ENCODE data around the gene CIITA.
"Not testable (repeated sequence)": the region's sequence is repeated elsewhere in the genome, so short reads cannot be mapped to it uniquely, and the experiment has no call there.

The CIITA gene, protein sequence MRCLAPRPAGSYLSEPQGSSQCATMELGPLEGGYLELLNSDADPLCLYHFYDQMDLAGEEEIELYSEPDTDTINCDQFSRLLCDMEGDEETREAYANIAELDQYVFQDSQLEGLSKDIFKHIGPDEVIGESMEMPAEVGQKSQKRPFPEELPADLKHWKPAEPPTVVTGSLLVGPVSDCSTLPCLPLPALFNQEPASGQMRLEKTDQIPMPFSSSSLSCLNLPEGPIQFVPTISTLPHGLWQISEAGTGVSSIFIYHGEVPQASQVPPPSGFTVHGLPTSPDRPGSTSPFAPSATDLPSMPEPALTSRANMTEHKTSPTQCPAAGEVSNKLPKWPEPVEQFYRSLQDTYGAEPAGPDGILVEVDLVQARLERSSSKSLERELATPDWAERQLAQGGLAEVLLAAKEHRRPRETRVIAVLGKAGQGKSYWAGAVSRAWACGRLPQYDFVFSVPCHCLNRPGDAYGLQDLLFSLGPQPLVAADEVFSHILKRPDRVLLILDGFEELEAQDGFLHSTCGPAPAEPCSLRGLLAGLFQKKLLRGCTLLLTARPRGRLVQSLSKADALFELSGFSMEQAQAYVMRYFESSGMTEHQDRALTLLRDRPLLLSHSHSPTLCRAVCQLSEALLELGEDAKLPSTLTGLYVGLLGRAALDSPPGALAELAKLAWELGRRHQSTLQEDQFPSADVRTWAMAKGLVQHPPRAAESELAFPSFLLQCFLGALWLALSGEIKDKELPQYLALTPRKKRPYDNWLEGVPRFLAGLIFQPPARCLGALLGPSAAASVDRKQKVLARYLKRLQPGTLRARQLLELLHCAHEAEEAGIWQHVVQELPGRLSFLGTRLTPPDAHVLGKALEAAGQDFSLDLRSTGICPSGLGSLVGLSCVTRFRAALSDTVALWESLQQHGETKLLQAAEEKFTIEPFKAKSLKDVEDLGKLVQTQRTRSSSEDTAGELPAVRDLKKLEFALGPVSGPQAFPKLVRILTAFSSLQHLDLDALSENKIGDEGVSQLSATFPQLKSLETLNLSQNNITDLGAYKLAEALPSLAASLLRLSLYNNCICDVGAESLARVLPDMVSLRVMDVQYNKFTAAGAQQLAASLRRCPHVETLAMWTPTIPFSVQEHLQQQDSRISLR

DNA sequence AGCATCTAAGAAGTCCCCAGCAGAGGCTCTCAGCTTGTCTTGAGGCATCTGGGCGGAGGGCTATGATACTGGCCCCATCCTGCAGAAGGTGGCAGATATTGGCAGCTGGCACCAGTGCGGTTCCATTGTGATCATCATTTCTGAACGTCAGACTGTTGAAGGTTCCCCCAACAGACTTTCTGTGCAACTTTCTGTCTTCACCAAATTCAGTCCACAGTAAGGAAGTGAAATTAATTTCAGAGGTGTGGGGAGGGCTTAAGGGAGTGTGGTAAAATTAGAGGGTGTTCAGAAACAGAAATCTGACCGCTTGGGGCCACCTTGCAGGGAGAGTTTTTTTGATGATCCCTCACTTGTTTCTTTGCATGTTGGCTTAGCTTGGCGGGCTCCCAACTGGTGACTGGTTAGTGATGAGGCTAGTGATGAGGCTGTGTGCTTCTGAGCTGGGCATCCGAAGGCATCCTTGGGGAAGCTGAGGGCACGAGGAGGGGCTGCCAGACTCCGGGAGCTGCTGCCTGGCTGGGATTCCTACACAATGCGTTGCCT is at the start of gene CIITA:
TSS of gene CIITA (plus strand) at position 404 of the 543 bp plus-strand sequence. CDS start at position 533, 129 bp downstream.
- no peaks in the 10 kb centered on the region for H3K36me3 ChIP-seq (ENCODE audit: insufficient read depth, low read depth, low read length)
- H3K27ac ChIP-seq (ENCODE audit: low read length), result no peak within 1 kb of the TSS
- H3K4me1 ChIP-seq (ENCODE audit: insufficient read depth, low read length), result peaks cover 7% of the 10 kb centered on the region; the same call in 1 of the 2 replicates
- H3K27me3 ChIP-seq (ENCODE audit: insufficient read depth, low read length), result peaks cover 68% of the 10 kb centered on the region
- H3K4me3 ChIP-seq (ENCODE audit: low read length), result no peak within 1 kb of the TSS
- no peak within 1 kb of the TSS for H3K9ac ChIP-seq (ENCODE audit: low read depth, low read length)
- H3K9me3 ChIP-seq (ENCODE audit: insufficient read depth, low read depth, low read length), result no peaks in the 10 kb centered on the region

DNA sequence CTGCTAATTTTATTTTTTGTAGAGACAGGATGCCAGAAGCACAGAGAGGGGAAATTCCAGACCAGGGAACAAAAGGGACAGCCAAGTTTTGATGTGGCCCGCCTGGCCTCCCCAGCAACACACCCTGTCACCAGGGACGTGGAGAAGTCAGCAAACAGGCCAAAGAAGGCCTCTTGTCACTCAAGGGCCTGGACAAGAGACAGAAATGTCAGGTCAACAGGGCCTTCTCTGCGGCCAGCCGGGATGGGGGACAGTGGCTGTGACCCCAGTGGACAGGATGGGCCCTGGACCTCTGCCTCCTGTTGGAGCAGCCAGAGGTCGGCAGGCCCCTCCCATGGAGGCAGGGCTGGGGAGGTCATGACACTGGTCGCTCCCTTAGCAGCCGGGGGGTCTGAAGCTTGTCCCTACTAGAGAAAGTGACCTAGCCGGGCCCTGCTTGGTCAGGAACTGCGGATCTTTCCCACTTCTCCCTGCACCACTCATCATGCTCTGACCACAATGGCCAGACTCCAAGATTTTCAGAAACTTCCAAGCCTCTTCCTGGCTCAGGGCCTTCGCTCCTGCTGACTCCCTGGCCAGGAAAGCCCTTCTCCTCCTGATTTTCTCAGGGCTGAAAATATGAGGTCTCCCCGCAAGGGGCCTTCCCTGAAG is 49.2 kb upstream of the CIITA start:
- Histone ChIP-seq H3K9me3 (ENCODE audit: insufficient read depth, low read depth, low read length) (no peaks in the 10 kb centered on the region), H3K4me1 (ENCODE audit: insufficient read depth, low read length) (no peaks in the 10 kb centered on the region), H3K27me3 (ENCODE audit: insufficient read depth, low read length) (no peaks in the 10 kb centered on the region), H3K9ac (ENCODE audit: low read depth, low read length) (no peak overlapping the region), H3K36me3 (ENCODE audit: insufficient read depth, low read depth, low read length) (no peaks in the 10 kb centered on the region), H3K27ac (ENCODE audit: low read length) (no peak overlapping the region), H3K4me3 (ENCODE audit: low read length) (no peak overlapping the region)

DNA sequence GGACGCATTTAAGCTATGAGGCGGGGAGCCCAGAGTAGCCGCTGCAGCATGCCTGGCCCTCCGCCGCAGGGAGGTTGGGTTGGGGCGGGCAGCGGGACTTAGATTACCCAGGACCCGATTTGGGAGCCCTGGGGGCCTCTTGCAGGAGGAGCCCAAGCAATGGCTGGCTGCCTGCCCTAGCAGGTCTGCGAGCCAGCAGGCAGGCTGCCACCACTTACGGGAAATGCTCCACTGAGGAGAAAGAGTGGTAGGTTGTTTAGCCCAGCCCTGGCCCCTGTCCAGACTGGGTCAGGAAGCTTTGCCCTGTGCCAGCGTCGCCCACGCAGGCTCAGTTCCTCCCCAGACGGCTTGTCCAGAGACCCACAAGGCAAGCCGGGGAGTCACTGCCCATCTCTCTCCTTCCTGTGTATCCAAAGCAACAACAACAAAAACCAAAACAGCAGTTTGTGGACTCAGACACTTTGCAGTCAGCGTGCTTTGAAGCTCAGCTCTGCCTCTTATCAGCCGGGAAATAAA is 48.1 kb upstream of the CIITA start:
- Histone ChIP-seq H3K27me3 (ENCODE audit: insufficient read depth, low read length) (no peaks in the 10 kb centered on the region), H3K9me3 (ENCODE audit: insufficient read depth, low read depth, low read length) (no peaks in the 10 kb centered on the region), H3K36me3 (ENCODE audit: insufficient read depth, low read depth, low read length) (no peaks in the 10 kb centered on the region), H3K27ac (ENCODE audit: low read length) (no peak overlapping the region), H3K4me3 (ENCODE audit: low read length) (no peak overlapping the region), H3K9ac (ENCODE audit: low read depth, low read length) (no peak overlapping the region), H3K4me1 (ENCODE audit: insufficient read depth, low read length) (no peaks in the 10 kb centered on the region)

DNA sequence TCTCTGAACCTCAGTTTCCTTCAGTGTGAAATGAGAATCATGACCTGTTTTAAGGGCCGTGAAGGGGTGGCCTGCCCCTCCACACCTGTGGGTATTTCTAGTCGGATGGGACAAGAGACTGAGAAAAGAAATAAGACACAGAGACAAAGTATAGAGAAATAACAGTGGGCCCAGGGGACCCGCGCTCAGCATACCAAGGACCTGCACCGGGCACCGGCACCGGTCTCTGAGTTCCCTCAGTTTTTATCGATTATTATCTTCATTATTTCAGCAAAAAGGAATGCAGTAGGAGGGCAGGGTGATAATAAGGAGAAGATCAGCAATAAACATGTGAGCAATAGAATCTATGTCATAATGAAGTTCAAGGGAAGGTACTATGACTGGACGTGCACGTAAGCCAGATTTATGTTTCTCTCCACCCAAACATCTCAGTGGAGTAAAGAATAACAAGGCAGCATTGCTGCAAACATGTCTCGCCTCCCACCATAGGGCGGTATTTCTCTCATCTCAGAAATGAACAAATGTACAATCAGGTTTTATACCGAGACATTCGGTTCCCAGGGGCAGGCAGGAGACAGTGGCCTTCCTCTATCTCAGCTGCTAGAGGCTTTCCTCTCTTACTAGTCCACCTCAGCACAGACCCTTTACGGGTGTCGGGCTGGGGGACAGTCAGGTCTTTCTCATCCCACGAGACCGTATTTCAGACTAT is 47.5 kb upstream of the CIITA start:
- H3K9me3 ChIP-seq (ENCODE audit: insufficient read depth, low read depth, low read length); H3K9ac ChIP-seq (ENCODE audit: low read depth, low read length); H3K27ac ChIP-seq (ENCODE audit: low read length); H3K27me3 ChIP-seq (ENCODE audit: insufficient read depth, low read length); H3K4me3 ChIP-seq (ENCODE audit: low read length); H3K36me3 ChIP-seq (ENCODE audit: insufficient read depth, low read depth, low read length); H3K4me1 ChIP-seq (ENCODE audit: insufficient read depth, low read length): not testable (repeated sequence)

DNA sequence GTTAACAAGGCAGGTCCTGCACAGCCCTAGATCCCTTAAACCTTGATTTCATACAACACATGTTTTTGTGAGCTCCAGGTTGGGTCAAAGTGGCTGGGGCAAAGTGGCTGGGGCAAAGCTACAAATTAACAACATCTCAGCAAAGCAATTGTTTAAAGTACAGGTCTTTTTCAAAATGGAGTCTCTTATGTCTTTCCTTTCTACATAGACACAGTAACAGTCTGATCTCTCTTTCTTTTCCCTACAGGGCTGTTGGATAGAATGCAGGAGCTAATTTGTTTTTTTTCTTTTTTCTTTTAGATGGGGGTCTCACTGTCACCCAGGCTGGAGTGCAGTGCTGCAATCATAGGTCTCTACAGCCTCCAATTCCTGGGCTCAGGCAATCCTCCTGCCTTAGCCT is 46.8 kb upstream of the CIITA start:
- not testable (repeated sequence) for H3K4me3 ChIP-seq (ENCODE audit: low read length); H3K27ac ChIP-seq (ENCODE audit: low read length); H3K9ac ChIP-seq (ENCODE audit: low read depth, low read length); H3K36me3 ChIP-seq (ENCODE audit: insufficient read depth, low read depth, low read length); H3K27me3 ChIP-seq (ENCODE audit: insufficient read depth, low read length); H3K9me3 ChIP-seq (ENCODE audit: insufficient read depth, low read depth, low read length); H3K4me1 ChIP-seq (ENCODE audit: insufficient read depth, low read length)

DNA sequence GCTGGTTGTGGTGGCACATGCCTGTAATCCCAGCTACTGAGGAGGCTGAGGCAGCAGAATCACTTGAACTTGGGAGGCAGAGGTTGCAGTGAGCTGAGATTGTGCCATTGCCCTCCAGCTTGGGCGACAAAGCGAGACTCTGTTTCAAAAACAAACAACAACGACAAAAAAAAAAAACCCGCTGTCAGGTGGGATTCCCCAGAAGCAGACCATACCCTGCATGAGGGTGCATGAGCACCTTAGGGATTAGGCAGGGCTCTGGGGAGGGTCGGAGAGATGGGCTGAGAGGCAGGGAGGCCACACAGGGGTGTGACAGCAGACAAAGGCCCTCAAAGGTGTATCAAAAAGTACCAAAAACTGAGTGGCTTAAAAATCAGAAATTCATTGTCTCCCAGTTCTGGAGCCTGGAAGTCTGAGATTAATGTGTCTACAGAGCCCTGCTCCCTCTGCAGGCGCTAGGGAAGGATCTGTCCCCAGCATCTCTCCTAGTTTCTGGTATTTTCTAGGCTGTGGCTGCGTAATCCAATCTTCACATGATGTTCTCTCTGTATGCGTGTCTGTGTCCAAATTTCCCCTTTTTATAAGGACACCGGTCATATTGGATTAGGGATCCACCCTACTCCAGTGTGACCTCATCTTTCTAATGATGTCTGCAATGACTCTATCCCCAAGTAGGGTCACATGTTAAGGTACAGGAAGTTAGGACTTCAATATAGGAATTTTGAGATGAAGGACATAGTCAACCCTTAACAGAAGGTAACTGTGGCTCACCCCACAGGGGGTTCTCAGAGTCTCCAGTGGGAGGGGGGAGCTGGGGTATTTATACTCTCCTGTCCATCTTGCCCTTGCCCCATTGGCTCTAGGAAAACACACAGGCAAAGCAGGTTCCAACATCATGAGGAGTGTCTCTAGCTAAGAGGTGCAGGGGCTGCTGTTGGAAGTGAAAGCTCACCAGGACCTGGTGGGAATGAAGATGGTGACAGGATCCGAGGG is 44.8 kb upstream of the CIITA start:
- no peak overlapping the region for H3K4me3 ChIP-seq (ENCODE audit: low read length)
- no peaks in the 10 kb centered on the region for H3K27me3 ChIP-seq (ENCODE audit: insufficient read depth, low read length)
- no peaks in the 10 kb centered on the region for H3K36me3 ChIP-seq (ENCODE audit: insufficient read depth, low read depth, low read length)
- H3K27ac ChIP-seq (ENCODE audit: low read length), result no peak overlapping the region
- H3K4me1 ChIP-seq (ENCODE audit: insufficient read depth, low read length), result no peaks in the 10 kb centered on the region
- no peak overlapping the region for H3K9ac ChIP-seq (ENCODE audit: low read depth, low read length)
- H3K9me3 ChIP-seq (ENCODE audit: insufficient read depth, low read depth, low read length), result no peaks in the 10 kb centered on the region

DNA sequence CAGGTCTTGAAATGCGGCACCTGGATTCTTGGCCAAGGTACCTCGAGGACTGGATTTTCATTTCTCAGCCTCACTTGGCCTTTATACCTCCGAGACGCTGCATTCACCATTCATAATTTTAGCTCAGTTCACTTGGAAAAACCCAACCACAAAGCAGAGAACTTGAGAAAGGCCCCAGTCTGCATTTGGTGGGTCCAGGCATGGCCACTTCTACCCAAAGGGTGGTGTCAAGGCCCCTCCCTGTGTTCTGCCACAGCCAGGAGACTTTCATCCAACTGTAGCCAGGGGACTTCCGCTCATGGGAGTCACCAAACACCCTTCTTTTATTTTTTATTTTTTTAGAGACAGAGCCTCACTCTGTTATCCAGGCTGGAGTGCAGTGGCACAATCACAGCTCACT is 43.7 kb upstream of the CIITA start:
- Histone ChIP-seq H3K4me1 (ENCODE audit: insufficient read depth, low read length) (no peaks in the 10 kb centered on the region), H3K9ac (ENCODE audit: low read depth, low read length) (no peak overlapping the region)

DNA sequence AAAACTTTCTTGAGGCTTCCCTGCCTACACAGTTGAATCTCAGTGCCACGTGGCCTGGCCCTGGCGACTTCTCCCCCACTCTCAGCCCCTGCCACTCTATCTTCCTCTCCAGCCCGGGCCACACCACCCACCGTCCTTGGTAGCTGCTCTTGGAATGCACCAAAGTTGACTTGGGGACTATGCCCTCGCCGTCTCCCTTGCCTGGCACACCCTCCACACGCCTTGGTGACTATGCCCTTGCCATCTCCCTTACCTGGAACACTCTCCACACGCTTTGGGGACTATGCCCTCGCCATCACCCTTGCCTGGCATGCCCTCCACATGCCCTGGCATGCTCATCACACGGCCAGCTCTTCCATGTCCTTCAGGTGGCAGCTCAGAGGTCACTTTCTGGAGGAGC is 42.9 kb upstream of the CIITA start:
- no peaks in the 10 kb centered on the region for H3K36me3 ChIP-seq (ENCODE audit: insufficient read depth, low read depth, low read length)
- H3K4me3 ChIP-seq (ENCODE audit: low read length), result no peak overlapping the region
- no peaks in the 10 kb centered on the region for H3K9me3 ChIP-seq (ENCODE audit: insufficient read depth, low read depth, low read length)
- no peaks in the 10 kb centered on the region for H3K4me1 ChIP-seq (ENCODE audit: insufficient read depth, low read length)
- no peak overlapping the region for H3K27ac ChIP-seq (ENCODE audit: low read length)
- no peaks in the 10 kb centered on the region for H3K27me3 ChIP-seq (ENCODE audit: insufficient read depth, low read length)
- H3K9ac ChIP-seq (ENCODE audit: low read depth, low read length), result no peak overlapping the region

More for the DNA sequence above, 43.7 kb upstream of the CIITA start:
- Histone ChIP-seq H3K27me3 (ENCODE audit: insufficient read depth, low read length) (no peaks in the 10 kb centered on the region), H3K4me3 (ENCODE audit: low read length) (no peak overlapping the region), H3K36me3 (ENCODE audit: insufficient read depth, low read depth, low read length) (no peaks in the 10 kb centered on the region), H3K27ac (ENCODE audit: low read length) (no peak overlapping the region), H3K9me3 (ENCODE audit: insufficient read depth, low read depth, low read length) (no peaks in the 10 kb centered on the region)

DNA sequence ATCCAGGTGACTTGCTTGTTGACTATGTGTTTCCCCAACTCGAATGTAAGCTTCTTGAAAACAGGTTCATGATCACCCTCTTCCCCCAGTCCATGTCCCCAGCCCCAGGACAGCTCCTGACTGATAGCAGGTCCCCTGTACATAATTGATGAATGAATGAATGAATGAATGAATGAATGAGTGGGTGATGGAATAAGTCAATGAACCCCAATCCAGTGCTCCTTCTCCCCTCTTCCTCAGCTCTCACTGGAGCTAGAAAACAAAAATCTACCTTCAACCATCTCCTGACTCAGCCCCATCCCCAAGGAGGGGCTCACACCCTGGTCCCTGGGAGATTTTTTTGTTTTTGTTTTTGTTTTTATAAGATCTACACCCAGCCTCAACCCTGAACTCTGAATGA is 42.2 kb upstream of the CIITA start:
- Histone ChIP-seq H3K27ac (ENCODE audit: low read length) (no peak overlapping the region), H3K4me1 (ENCODE audit: insufficient read depth, low read length) (no peaks in the 10 kb centered on the region), H3K4me3 (ENCODE audit: low read length) (no peak overlapping the region), H3K9ac (ENCODE audit: low read depth, low read length) (no peak overlapping the region), H3K27me3 (ENCODE audit: insufficient read depth, low read length) (no peaks in the 10 kb centered on the region), H3K36me3 (ENCODE audit: insufficient read depth, low read depth, low read length) (no peaks in the 10 kb centered on the region), H3K9me3 (ENCODE audit: insufficient read depth, low read depth, low read length) (no peaks in the 10 kb centered on the region)
